ENCODE data around the gene PDS5B. TPM values are rescaled to one million over a fixed set of nuclear protein-coding genes. Genes with fewer than 3 reads are reported as not detected.

PDS5B gene
- total and polyA plus RNA-seq, 8 donors: 4.3 to 121 (median 24.7) TPM

DNA sequence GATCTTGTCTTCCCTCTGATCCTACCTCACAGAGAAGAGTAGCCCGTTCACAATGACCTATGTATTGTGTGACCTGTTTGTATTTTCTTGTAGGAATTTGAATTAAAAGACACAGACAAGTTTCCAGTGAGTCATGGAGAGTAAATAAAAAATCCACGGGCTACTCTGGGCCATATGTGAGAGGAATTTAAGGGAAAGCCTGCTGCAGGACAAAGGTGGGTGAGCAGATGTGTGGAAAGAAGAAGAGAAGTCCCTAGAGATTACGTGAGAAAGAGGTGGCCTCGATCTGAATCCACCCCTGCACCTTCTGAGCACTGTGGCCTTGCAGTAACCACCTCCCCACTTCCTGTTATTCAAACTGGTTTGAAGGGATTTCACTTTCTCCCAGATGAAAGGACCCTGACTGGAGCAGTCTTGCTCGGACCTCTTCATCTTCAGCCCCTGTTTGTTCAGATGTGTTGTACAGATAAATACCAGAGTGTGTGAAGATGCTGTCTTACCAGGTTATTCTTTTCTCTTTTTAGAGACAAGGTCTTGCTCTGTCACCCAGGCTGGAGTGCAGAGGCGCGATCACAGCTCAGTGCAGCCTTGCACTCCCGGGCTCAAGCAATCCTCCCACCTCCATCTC is 205.4 kb downstream of the PDS5B start:
- Histone ChIP-seq H3K4me3 (no peak overlapping the region), H3K27ac (no peak overlapping the region), H3K27me3 (no peaks in the 10 kb centered on the region), H3K36me3 (no peaks in the 10 kb centered on the region), H3K9me3 (no peaks in the 10 kb centered on the region), H3K4me1 (no peaks in the 10 kb centered on the region)
- WGBS, 5 donors: 53 to 71% (median 62%) methylated on average over 8 of the region's 8 CpGs
- intact Hi-C loops (cut with DNase I; ENCODE audit: low total_unique reads): no loop called here
- TF ChIP-seq EP300 (IDR thresholded peaks at IDR 0.05): no peak
- TF ChIP-seq POLR2A (IDR thresholded peaks at IDR 0.05): no peak
- no peak for TF ChIP-seq POLR2AphosphoS5 (IDR thresholded peaks at IDR 0.05)
- DNase-seq: peak in 1 of 2 donors; percentile 32

DNA sequence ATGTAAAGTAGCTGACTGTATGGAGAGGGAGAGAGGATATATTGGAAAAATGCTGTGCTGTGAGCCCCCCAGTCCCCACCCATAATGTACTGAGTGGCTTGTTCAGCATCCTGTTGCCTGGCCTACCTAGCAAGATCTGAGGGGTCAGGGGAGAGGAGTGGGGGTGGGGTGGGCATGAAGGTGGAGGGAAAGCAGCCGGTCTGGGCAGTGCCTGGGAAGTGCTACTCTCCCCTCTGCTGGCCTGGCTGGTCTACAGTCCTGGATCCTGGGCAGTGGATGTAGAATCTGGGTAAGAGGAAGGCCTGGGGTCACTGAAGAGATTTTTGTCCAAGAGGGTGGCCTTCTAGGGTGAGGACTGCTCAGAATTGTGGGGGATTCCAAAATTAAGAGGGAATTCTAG is 210.5 kb downstream of the PDS5B start:
- intact Hi-C loops (cut with DNase I; ENCODE audit: low total_unique reads): no loop called here
- TF ChIP-seq EP300 (IDR thresholded peaks at IDR 0.05) (no peak), POLR2AphosphoS5 (IDR thresholded peaks at IDR 0.05) (no peak), POLR2A (IDR thresholded peaks at IDR 0.05) (no peak)
- TF ChIP-seq, protein P1, sequence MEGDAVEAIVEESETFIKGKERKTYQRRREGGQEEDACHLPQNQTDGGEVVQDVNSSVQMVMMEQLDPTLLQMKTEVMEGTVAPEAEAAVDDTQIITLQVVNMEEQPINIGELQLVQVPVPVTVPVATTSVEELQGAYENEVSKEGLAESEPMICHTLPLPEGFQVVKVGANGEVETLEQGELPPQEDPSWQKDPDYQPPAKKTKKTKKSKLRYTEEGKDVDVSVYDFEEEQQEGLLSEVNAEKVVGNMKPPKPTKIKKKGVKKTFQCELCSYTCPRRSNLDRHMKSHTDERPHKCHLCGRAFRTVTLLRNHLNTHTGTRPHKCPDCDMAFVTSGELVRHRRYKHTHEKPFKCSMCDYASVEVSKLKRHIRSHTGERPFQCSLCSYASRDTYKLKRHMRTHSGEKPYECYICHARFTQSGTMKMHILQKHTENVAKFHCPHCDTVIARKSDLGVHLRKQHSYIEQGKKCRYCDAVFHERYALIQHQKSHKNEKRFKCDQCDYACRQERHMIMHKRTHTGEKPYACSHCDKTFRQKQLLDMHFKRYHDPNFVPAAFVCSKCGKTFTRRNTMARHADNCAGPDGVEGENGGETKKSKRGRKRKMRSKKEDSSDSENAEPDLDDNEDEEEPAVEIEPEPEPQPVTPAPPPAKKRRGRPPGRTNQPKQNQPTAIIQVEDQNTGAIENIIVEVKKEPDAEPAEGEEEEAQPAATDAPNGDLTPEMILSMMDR (IDR thresholded peaks at IDR 0.05): no peak
- DNase-seq: no peak
- no peak overlapping the region for H3K4me3 ChIP-seq
- H3K4me1 ChIP-seq: no peaks in the 10 kb centered on the region
- no peaks in the 10 kb centered on the region for H3K9me3 ChIP-seq
- WGBS, 5 donors: 53 to 93% (median 75%) methylated on average over 1 of the region's 1 CpG
- no peaks in the 10 kb centered on the region for H3K27me3 ChIP-seq
- no peak overlapping the region for H3K27ac ChIP-seq
- H3K36me3 ChIP-seq: no peaks in the 10 kb centered on the region

DNA sequence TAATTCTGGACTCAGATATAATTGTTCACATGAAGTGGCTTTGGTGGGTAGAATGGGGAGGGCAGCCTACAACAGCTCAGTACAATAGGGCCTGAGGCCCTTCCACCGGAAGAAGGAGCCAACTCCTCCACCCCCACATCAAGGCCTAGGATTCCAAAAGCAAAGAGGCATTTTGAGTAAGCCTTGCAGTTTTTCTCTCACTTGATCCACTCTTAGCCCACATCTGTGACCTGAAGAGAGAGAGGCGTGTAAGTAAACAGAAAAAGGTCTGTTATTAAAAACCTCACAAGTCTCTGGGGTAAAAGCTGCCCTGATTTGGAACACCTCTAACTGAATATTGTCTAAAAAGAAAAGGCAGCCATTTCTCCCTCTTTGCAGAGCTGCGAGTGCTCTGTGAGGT is 215.9 kb downstream of the PDS5B start:
- 76 to 89% (median 89%) methylated on average over 3 of the region's 3 CpGs for WGBS, 5 donors
- TF ChIP-seq EP300 (IDR thresholded peaks at IDR 0.05) (no peak), POLR2AphosphoS5 (IDR thresholded peaks at IDR 0.05) (no peak), POLR2A (IDR thresholded peaks at IDR 0.05) (no peak)
- TF ChIP-seq, protein P1 (IDR thresholded peaks at IDR 0.05): no peak
- no peaks in the 10 kb centered on the region for H3K36me3 ChIP-seq
- no peak for DNase-seq
- H3K27me3 ChIP-seq: no peaks in the 10 kb centered on the region
- no peaks in the 10 kb centered on the region for H3K9me3 ChIP-seq
- H3K27ac ChIP-seq: no peak overlapping the region
- H3K4me1 ChIP-seq: peaks cover 0 to 6% (median 2%) of the 10 kb centered on the region in 4 donors
- intact Hi-C loops (cut with DNase I; ENCODE audit: low total_unique reads): no loop called here
- H3K4me3 ChIP-seq: no peak overlapping the region

DNA sequence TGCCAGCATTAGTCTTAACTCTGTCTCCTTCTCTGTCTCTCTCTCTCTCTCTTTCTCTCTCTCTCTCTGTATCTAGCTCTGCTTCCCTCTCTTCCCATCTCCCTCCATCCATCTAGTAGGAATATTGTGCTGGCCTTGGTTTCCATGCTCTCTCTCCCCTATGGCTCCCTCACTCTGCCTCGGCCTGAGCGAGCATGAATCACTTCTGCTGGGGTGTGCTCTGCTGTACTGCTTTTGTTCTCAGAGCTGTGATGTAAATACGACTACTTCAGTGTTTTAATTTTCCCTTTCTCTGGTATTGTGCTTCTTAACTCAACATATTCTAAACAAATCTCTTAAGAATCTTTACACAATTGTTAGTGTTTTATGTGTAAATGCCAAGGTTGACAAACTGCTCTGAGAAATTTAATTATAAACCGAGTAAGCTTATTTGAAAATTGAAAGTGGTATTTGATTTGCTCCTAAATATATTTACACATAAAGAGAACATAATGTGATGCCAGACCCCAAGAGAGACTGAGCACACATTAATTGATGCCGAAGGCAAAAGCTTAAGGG is 218.5 kb downstream of the PDS5B start:
- Histone ChIP-seq H3K27me3 (no peaks in the 10 kb centered on the region), H3K9me3 (peaks cover 0 to 7% (median 0%) of the 10 kb centered on the region in 4 donors), H3K4me3 (no peak overlapping the region), H3K27ac (peak overlapping the region in 1 of 5 donors; percentile 34), H3K4me1 (peaks cover 0 to 6% (median 2%) of the 10 kb centered on the region in 4 donors), H3K36me3 (no peaks in the 10 kb centered on the region)
- intact Hi-C loops (cut with DNase I; ENCODE audit: low total_unique reads): no loop called here
- DNase-seq: peak in 1 of 2 donors; percentile 39
- 19 to 38% (median 34%) methylated on average over 5 of the region's 5 CpGs for WGBS, 5 donors
- no peak for TF ChIP-seq POLR2AphosphoS5 (IDR thresholded peaks at IDR 0.05)

DNA sequence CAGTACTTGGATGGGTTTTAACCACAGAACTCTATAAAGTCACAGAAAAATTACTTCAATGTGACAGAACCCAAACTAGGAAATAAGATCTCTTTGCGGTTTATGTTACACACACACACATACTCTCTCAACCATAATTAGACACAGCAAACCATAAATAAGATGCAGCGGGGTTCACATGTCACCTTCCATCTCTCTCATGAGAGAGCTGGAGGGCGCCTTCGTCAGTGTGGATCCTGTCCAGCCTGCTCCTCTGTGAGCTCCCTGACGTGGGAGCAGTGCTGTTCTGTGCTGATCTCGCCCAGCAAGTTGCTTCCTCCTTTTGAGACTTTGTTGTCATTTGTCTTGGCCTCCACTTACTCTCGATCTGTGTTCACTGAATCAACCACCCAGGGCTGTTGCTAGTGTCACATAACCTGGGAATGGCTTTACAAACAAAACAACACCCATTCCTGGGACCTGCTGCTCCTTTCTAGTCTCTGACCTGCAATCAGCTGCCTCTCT is 225.1 kb downstream of the PDS5B start:
- Histone ChIP-seq H3K27ac (no peak overlapping the region), H3K4me1 (peaks cover 0 to 3% (median 0%) of the 10 kb centered on the region in 4 donors), H3K36me3 (no peaks in the 10 kb centered on the region), H3K9me3 (peaks cover 0 to 7% (median 2%) of the 10 kb centered on the region in 4 donors), H3K4me3 (no peak overlapping the region), H3K27me3 (no peaks in the 10 kb centered on the region)
- WGBS, 5 donors: 34 to 47% (median 46%) methylated on average over 7 of the region's 7 CpGs
- DNase-seq: peak in 1 of 2 donors; percentile 50
- intact Hi-C loops (cut with DNase I; ENCODE audit: low total_unique reads): no loop called here
- TF ChIP-seq POLR2A (IDR thresholded peaks at IDR 0.05): no peak
- no peak for TF ChIP-seq EP300 (IDR thresholded peaks at IDR 0.05)
- TF ChIP-seq, protein P1 (IDR thresholded peaks at IDR 0.05): no peak
- TF ChIP-seq POLR2AphosphoS5 (IDR thresholded peaks at IDR 0.05): no peak
